ENCODE data around the gene MACROD2.
"Not testable (repeated sequence)": the region's sequence is repeated elsewhere in the genome, so short reads cannot be mapped to it uniquely, and the experiment has no call there.

Gene MACROD2

GRCh38 chr20:14919501-14920081, 924.3 kb downstream of the MACROD2 start:
- intact Hi-C loops (cut with DNase I): no loop called here
- DNase-seq: peak in 4 of 42 donors; percentile 8 to 24 (median 14)

- DNase-seq: no peak
Observed at GRCh38 chr20:14921513-14921912, 926.2 kb downstream of the MACROD2 start.

GRCh38 chr20:14922503-14923267, 927.4 kb downstream of the MACROD2 start:
- intact Hi-C loops (cut with DNase I): no loop called here
- DNase-seq: no peak

More at GRCh38 chr20:14921513-14921912, 926.2 kb downstream of the MACROD2 start:
- intact Hi-C loops (cut with DNase I): no loop called here

GRCh38 chr20:14924433-14924832, 929.1 kb downstream of the MACROD2 start:
- DNase-seq: no peak
- intact Hi-C loops (cut with DNase I): no loop called here

GRCh38 chr20:14925300-14925699, 930.0 kb downstream of the MACROD2 start:
- no peak for DNase-seq

GRCh38 chr20:14926436-14926835, 931.1 kb downstream of the MACROD2 start:
- DNase-seq; intact Hi-C loops (cut with DNase I): not testable (repeated sequence)

More at GRCh38 chr20:14925300-14925699, 930.0 kb downstream of the MACROD2 start:
- intact Hi-C loops (cut with DNase I): no loop called here

- intact Hi-C loops (cut with DNase I): no loop called here
- no peak for DNase-seq
Observed at GRCh38 chr20:14928083-14928482, 932.8 kb downstream of the MACROD2 start.

GRCh38 chr20:14929388-14929787, 934.1 kb downstream of the MACROD2 start:
- DNase-seq: no peak
- intact Hi-C loops (cut with DNase I): no loop called here

GRCh38 chr20:14932040-14932439, 936.7 kb downstream of the MACROD2 start:
- DNase-seq: no peak
- intact Hi-C loops (cut with DNase I): no loop called here

GRCh38 chr20:14935285-14935684, 940.0 kb downstream of the MACROD2 start:
- intact Hi-C loops (cut with DNase I): no loop called here
- DNase-seq: no peak

GRCh38 chr20:14937021-14937420, 941.7 kb downstream of the MACROD2 start:
- intact Hi-C loops (cut with DNase I): no loop called here
- no peak for DNase-seq

GRCh38 chr20:14937846-14938245, 942.5 kb downstream of the MACROD2 start:
- no peak for DNase-seq
- intact Hi-C loops (cut with DNase I): no loop called here

GRCh38 chr20:14947536-14947935, 952.2 kb downstream of the MACROD2 start:
- intact Hi-C loops (cut with DNase I): no loop called here
- DNase-seq: no peak

- DNase-seq: no peak
- intact Hi-C loops (cut with DNase I): no loop called here
Observed at GRCh38 chr20:14947946-14948345, 952.6 kb downstream of the MACROD2 start.

- intact Hi-C loops (cut with DNase I): no loop called here
- peak in 1 of 42 donors; percentile 25 for DNase-seq
Observed at GRCh38 chr20:14948416-14948815, 953.1 kb downstream of the MACROD2 start.

GRCh38 chr20:14950633-14951032, 955.3 kb downstream of the MACROD2 start:
- no peak for DNase-seq
- intact Hi-C loops (cut with DNase I): no loop called here

- intact Hi-C loops (cut with DNase I): no loop called here
Observed at GRCh38 chr20:14951105-14951504, 955.8 kb downstream of the MACROD2 start.

GRCh38 chr20:14951707-14952418, 956.5 kb downstream of the MACROD2 start:
- DNase-seq: no peak
- intact Hi-C loops (cut with DNase I): no loop called here

More at GRCh38 chr20:14951105-14951504, 955.8 kb downstream of the MACROD2 start:
- no peak for DNase-seq

- intact Hi-C loops (cut with DNase I): no loop called here
- DNase-seq: no peak
Observed at GRCh38 chr20:14953736-14954135, 958.4 kb downstream of the MACROD2 start.

- intact Hi-C loops (cut with DNase I): no loop called here
- DNase-seq: no peak
Observed at GRCh38 chr20:14955399-14955798, 960.1 kb downstream of the MACROD2 start.

Measured in head of caudate nucleus (tissue), 42 donors.